GM21367 (cell line): ENCODE results near the gene PTCH2.
"Not testable (repeated sequence)": the region's sequence is repeated elsewhere in the genome, so short reads cannot be mapped to it uniquely, and the experiment has no call there.

Source experiments
- ATAC-seq: cut with Tn5 transposase; IDR thresholded peaks from one replicate; pipeline ENCODE4 v1.9.1; 2021; ENCODE audit not compliant: unreplicated experiment

PTCH2 gene

GRCh38 chr1:44803062-44803311 is 40.1 kb downstream of the PTCH2 start:
- ATAC-seq = no peak

GRCh38 chr1:44802306-44803061 is 40.6 kb downstream of the PTCH2 start:
- ATAC-seq = no peak

- ATAC-seq = no peak
These were observed 41.4 kb downstream of the PTCH2 start for GRCh38 chr1:44801491-44802305.

GRCh38 chr1:44799770-44800584 is 43.1 kb downstream of the PTCH2 start, which contains the start of gene PLK3:
Gene PLK3, plus strand, starts transcription at chr1:44800377. Its CDS starts 87 bp downstream, at chr1:44800464.
- peak; percentile 80 for ATAC-seq

GRCh38 chr1:44798481-44799365 is 44.3 kb downstream of the PTCH2 start:
- ATAC-seq = no peak

- ATAC-seq = not testable (repeated sequence)
These were observed 45.2 kb downstream of the PTCH2 start for GRCh38 chr1:44797886-44798285.

GRCh38 chr1:44792736-44793502 is 50.1 kb downstream of the PTCH2 start:
- no peak for ATAC-seq

GRCh38 chr1:44790968-44791801 is 51.9 kb downstream of the PTCH2 start:
- no peak for ATAC-seq

- ATAC-seq = no peak
These were observed 54.8 kb downstream of the PTCH2 start, which contains the start of gene BEST4 for GRCh38 chr1:44788120-44788860. Gene BEST4, minus strand, starts transcription at chr1:44788170. Its CDS starts 465 bp downstream, at chr1:44787705.

GRCh38 chr1:44787506-44787905 is 55.5 kb downstream of the PTCH2 start:
- no peak for ATAC-seq

- no peak for ATAC-seq
These were observed 56.1 kb downstream of the PTCH2 start for GRCh38 chr1:44786841-44787426.

- ATAC-seq = peak; percentile 36
These were observed 56.8 kb downstream of the PTCH2 start for GRCh38 chr1:44786138-44786840.

- no peak for ATAC-seq
These were observed 57.4 kb downstream of the PTCH2 start for GRCh38 chr1:44785501-44786137.

GRCh38 chr1:44785029-44785380 is 58.0 kb downstream of the PTCH2 start:
- ATAC-seq = no peak

- no peak for ATAC-seq
These were observed 58.7 kb downstream of the PTCH2 start for GRCh38 chr1:44784094-44785028.

- ATAC-seq = no peak
These were observed 59.4 kb downstream of the PTCH2 start for GRCh38 chr1:44783697-44784093.
